Transverse colon (tissue), 4 donors: ENCODE results near the gene LRIT1.

ENCODE experiments used
- POLR2AphosphoS5 ChIP-seq, 3 donors: sonication (generic); formaldehyde crosslinking; IDR thresholded peaks; one replicate each; pipeline ENCODE4 v1.6.1; 2016; ENCODE audit warnings: antibody characterized with exemption in 3 of 3
- TF ChIP-seq, protein P1 (sequence below), 5 experiments: fragments of 200-600 bp in 3 of 5; fragments of 450-650 bp in 2 of 5; sonication (generic) in 3 of 5; IDR thresholded peaks; 1 replicate in 2 of 5; 2 replicates in 3 of 5; pipeline ENCODE4 v1.5.1; 2016 to 2017; ENCODE audit warnings: antibody characterized with exemption in 5 of 5, inconsistent platforms in 3 of 5, mild to moderate bottlenecking in 2 of 5, moderate library complexity in 1 of 5

DNA sequence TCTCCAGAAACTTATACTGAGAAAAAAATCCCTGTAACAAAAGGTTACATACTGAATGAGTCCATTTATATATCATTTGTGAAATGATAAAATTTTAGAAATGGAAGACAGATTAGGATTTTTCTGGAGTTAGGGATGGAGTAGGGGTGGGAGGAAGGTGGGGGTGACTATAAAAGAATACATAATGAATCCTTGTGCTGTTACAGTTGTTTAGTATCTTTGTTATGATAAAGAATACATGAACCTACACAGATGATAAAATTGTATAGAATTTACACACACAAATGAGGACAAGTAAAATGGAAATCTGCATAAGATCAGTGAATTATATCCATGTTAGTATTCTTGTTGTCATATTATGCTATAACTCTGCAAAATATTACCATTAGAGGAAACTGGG is 45.3 kb upstream of the LRIT1 start:
- TF ChIP-seq, protein P1, sequence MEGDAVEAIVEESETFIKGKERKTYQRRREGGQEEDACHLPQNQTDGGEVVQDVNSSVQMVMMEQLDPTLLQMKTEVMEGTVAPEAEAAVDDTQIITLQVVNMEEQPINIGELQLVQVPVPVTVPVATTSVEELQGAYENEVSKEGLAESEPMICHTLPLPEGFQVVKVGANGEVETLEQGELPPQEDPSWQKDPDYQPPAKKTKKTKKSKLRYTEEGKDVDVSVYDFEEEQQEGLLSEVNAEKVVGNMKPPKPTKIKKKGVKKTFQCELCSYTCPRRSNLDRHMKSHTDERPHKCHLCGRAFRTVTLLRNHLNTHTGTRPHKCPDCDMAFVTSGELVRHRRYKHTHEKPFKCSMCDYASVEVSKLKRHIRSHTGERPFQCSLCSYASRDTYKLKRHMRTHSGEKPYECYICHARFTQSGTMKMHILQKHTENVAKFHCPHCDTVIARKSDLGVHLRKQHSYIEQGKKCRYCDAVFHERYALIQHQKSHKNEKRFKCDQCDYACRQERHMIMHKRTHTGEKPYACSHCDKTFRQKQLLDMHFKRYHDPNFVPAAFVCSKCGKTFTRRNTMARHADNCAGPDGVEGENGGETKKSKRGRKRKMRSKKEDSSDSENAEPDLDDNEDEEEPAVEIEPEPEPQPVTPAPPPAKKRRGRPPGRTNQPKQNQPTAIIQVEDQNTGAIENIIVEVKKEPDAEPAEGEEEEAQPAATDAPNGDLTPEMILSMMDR (IDR thresholded peaks at IDR 0.05): no peak
- TF ChIP-seq POLR2AphosphoS5 (IDR thresholded peaks at IDR 0.05): no peak
